ENCODE data around the gene NUDT14. TPM values are rescaled to one million over a fixed set of nuclear protein-coding genes. Genes with fewer than 3 reads are reported as not detected.

The NUDT14 gene
- total and polyA plus RNA-seq, 2 of the 4 experiments (the other 2 are of a cell fraction) = 5.6 to 9.3 TPM

GRCh38 chr14:105229099-105229655, 48.1 kb upstream of the NUDT14 start:
- Histone ChIP-seq H3K18ac (ENCODE audit: low read depth, low read length) (no peak overlapping the region), H3K9ac (ENCODE audit: low read depth, low read length) (no peak overlapping the region), H3K9me1 (ENCODE audit: insufficient read depth, low read length) (no peaks in the 10 kb centered on the region), H3K27ac (ENCODE audit: insufficient read depth, low read length) (no peak overlapping the region), H4K8ac (ENCODE audit: low read depth in 2 of 2, low read length in 2 of 2) (no peak overlapping the region), H3K27me3 (ENCODE audit: control insufficient read depth, insufficient read depth, low read length) (no peaks in the 10 kb centered on the region), H3K4me3 (ENCODE audit: insufficient read depth, low read depth, low read length) (no peak overlapping the region), H2BK5ac (ENCODE audit: low read depth, low read length, poor library complexity, severe bottlenecking) (no peak overlapping the region), H4K5ac (ENCODE audit: low read depth, low read length) (no peak overlapping the region), H3K4ac (ENCODE audit: low read depth, low read length) (no peak overlapping the region), H3K4me1 (ENCODE audit: control insufficient read depth, insufficient read depth, low read length) (no peaks in the 10 kb centered on the region), H2AK9ac (replicated peaks; ENCODE audit: low read depth, low read length, poor library complexity) (no peak overlapping the region), H2AK5ac (ENCODE audit: low read depth, low read length) (no peak overlapping the region), H2AFZ (replicated peaks; ENCODE audit: low read length, poor library complexity) (no peak overlapping the region), H4K20me1 (ENCODE audit: insufficient read depth, low read length) (no peaks in the 10 kb centered on the region; the same call in 1 of the 2 replicates), H3K9me3 (ENCODE audit: control insufficient read depth, insufficient read depth, low read length) (no peaks in the 10 kb centered on the region), H3K36me3 (ENCODE audit: control insufficient read depth, insufficient read depth, low read length) (peaks cover 12% of the 10 kb centered on the region), H2BK120ac (ENCODE audit: low read depth, low read length) (no peak overlapping the region), H3K23ac (ENCODE audit: low read depth, low read length) (no peak overlapping the region), H2BK20ac (ENCODE audit: low read depth, low read length) (no peak overlapping the region), H3K56ac (ENCODE audit: extremely low read depth, insufficient read depth, low read length) (no peak overlapping the region), H3K14ac (replicated peaks; ENCODE audit: low read depth, low read length) (no peak overlapping the region), H3K4me2 (ENCODE audit: low read depth, low read length) (no peak overlapping the region), H4K91ac (ENCODE audit: insufficient read depth, low read depth, low read length) (no peak overlapping the region), H2BK15ac (ENCODE audit: low read depth, low read length) (no peak overlapping the region), H3K79me1 (ENCODE audit: low read depth in 1 of 2, low read length in 2 of 2) (0 out of 4 replicates have a peak, but pooled peaks cover 0 to 7% of the 10 kb centered on the region in 2 experiments)
- dilution Hi-C loops (cut with HindIII; ENCODE audit: low sequenced_read_pairs, unreplicated experiment) (no loop called here), intact Hi-C loops (cut with micrococcal nuclease) (no loop called here), in situ Hi-C loops (cut with MboI; ENCODE audit: low sequenced_read_pairs) (no loop called here)
- CTCF ChIA-PET = no interaction called here
- no TSS peak for BruUV-seq (replicated peaks)
- TF ChIP-seq NFE2L2 (IDR thresholded peaks at IDR 0.05; ENCODE audit: low read depth, low read length) (no peak), CEBPB (IDR thresholded peaks at IDR 0.05; ENCODE audit: low read depth, low read length) (no peak), FOS (IDR thresholded peaks at IDR 0.05; ENCODE audit: low read depth, low read length) (no peak), RAD21 (IDR thresholded peaks at IDR 0.05; ENCODE audit: low read length) (no peak), MAZ (IDR thresholded peaks at IDR 0.05; ENCODE audit: borderline replicate concordance, low read depth, low read length) (no peak), RCOR1 (IDR thresholded peaks at IDR 0.05; ENCODE audit: insufficient replicate concordance, low read length) (no peak), MAFK (IDR thresholded peaks at IDR 0.05; ENCODE audit: low read depth, low read length) (no peak), BHLHE40 (IDR thresholded peaks at IDR 0.05; ENCODE audit: low read depth, low read length) (no peak)
- DNase-seq = no peak
- POLR2A ChIA-PET (ENCODE audit: unreplicated experiment) = no interaction called here
- WGBS, 2 experiments (ENCODE audit: extremely low coverage in 2 of 2, insufficient read length in 1 of 2) = 100% methylated on average over 5 of the region's 18 CpGs; no CpG with 5 or more reads in 1 of the 2 experiments
- no peak for ATAC-seq (ENCODE audit: low read depth)
